GM10248 (cell line): ENCODE data around the gene FAM98B.

Source experiments
- CTCF ChIA-PET: fragments of 300-600 bp; sonication (Branson Sonifier 250); formaldehyde crosslinking; extraction: SDS; loops from one replicate; lab custom pipeline; 2021; ENCODE audit warnings: antibody characterized with exemption; lab: Yijun Ruan, JAX
- POLR2A ChIA-PET: fragments of 350-650 bp; sonication (Branson Sonifier 250); formaldehyde crosslinking; extraction: SDS; loops from one replicate; lab custom pipeline; 2020; ENCODE audit warnings: antibody characterized with exemption; lab: Yijun Ruan, JAX
- DNase-seq: peaks from one replicate; pipeline ENCODE4 v3.0.0; 2012; ENCODE audit errors: extremely low spot score
- TF ChIP-seq, protein P1 (sequence below): IDR thresholded peaks from 2 replicates; pipeline ENCODE4 v1.5.1; 2012; ENCODE audit warnings: mild to moderate bottlenecking, low read depth; ENCODE audit errors: extremely low read depth, missing control alignments, control extremely low read depth

FAM98B gene

GRCh38 chr15:38533416-38533915 lies 79.5 kb downstream of the FAM98B start:
- TF ChIP-seq, protein P1, sequence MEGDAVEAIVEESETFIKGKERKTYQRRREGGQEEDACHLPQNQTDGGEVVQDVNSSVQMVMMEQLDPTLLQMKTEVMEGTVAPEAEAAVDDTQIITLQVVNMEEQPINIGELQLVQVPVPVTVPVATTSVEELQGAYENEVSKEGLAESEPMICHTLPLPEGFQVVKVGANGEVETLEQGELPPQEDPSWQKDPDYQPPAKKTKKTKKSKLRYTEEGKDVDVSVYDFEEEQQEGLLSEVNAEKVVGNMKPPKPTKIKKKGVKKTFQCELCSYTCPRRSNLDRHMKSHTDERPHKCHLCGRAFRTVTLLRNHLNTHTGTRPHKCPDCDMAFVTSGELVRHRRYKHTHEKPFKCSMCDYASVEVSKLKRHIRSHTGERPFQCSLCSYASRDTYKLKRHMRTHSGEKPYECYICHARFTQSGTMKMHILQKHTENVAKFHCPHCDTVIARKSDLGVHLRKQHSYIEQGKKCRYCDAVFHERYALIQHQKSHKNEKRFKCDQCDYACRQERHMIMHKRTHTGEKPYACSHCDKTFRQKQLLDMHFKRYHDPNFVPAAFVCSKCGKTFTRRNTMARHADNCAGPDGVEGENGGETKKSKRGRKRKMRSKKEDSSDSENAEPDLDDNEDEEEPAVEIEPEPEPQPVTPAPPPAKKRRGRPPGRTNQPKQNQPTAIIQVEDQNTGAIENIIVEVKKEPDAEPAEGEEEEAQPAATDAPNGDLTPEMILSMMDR, result no peak
- DNase-seq, result no peak
- CTCF ChIA-PET, result interaction anchor here (0.8 to 2.6 kb wide), 6 partner anchors 11 to 165 kb away, joined by 3 to 13 read pairs (median 3); no protein-coding TSS in a partner anchor
- POLR2A ChIA-PET, result no interaction called here

GRCh38 chr15:38533926-38534325 lies 80.0 kb downstream of the FAM98B start:
- ChIA-PET POLR2A (no interaction called here), CTCF (interaction anchor here (0.8 to 2.6 kb wide), 9 partner anchors 9 to 164 kb away, joined by 3 to 13 read pairs (median 3); no protein-coding TSS in a partner anchor)
- TF ChIP-seq, protein P1, result no peak
- DNase-seq, result no peak

DNA sequence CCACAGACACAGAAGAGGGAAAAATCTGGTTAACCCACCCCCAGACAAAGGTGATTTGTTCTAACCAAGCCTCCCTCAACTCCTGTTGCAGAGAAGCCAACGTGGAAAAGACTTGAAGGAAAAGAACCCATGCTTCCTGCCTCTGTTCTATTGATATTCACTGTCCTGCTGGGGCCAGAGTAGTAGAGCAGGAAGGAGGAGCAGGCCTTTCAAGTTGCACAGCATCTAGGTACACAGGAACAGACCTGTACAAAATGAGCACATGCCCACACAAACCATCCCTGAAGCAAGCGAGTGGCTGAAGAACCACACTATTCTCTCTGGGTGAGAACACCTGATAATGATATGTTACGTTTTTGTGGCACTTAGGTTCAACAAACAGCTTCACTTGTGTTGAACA lies 80.8 kb downstream of the FAM98B start:
- DNase-seq, result no peak
- ChIA-PET CTCF (interaction anchor here (1.1 to 2.6 kb wide), 9 partner anchors 9 to 164 kb away, joined by 3 to 13 read pairs (median 3); partner anchors contain the start of gene RASGRP1), POLR2A (no interaction called here)
- TF ChIP-seq, protein P1, result no peak

- ChIA-PET CTCF (interaction anchor here (0.7 to 2.6 kb wide), 6 partner anchors 10 to 155 kb away, joined by 3 to 13 read pairs (median 4); partner anchors contain the start of gene RASGRP1), POLR2A (no interaction called here)
- TF ChIP-seq, protein P1, result no peak
- no peak for DNase-seq
These were observed 81.7 kb downstream of the FAM98B start for GRCh38 chr15:38535491-38536200.

GRCh38 chr15:38536201-38536676 lies 82.3 kb downstream of the FAM98B start:
- POLR2A ChIA-PET, result no interaction called here
- TF ChIP-seq, protein P1, result no peak
- CTCF ChIA-PET, result interaction anchor here (2.2 kb wide), 1 partner anchor 28 kb away, joined by 8 read pairs; the partner anchor contains the start of gene RASGRP1
- DNase-seq, result no peak
